Measurements from ENCODE around the gene ADAMTS15.

The ADAMTS15 gene

DNA sequence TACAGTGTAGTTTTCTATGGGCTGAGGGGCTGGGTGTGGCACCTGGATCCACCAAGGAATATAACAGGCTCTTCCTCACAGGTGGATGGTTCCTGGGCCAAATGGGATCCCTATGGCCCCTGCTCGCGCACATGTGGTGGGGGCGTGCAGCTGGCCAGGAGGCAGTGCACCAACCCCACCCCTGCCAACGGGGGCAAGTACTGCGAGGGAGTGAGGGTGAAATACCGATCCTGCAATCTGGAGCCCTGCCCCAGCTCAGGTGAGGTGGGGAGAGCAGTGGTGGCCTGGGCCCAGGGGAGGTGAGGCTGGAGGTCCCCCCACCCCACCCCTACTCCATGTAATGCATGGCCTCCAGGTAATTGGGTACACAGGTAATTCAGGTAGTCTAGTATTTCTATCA is 20.7 kb downstream of the ADAMTS15 start (continued):
- TF ChIP-seq ZNF776 (tag by site-specific recombination; IDR thresholded peaks at IDR 0.05; ENCODE audit: borderline replicate concordance), result no peak
- TF ChIP-seq, protein P1, sequence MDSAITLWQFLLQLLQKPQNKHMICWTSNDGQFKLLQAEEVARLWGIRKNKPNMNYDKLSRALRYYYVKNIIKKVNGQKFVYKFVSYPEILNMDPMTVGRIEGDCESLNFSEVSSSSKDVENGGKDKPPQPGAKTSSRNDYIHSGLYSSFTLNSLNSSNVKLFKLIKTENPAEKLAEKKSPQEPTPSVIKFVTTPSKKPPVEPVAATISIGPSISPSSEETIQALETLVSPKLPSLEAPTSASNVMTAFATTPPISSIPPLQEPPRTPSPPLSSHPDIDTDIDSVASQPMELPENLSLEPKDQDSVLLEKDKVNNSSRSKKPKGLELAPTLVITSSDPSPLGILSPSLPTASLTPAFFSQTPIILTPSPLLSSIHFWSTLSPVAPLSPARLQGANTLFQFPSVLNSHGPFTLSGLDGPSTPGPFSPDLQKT (IDR thresholded peaks at IDR 0.05; ENCODE audit: borderline replicate concordance, low read depth, low read length), result no peak
- TF ChIP-seq ZNF266 (tag by site-specific recombination; IDR thresholded peaks at IDR 0.05; ENCODE audit: low read depth), result no peak
- TF ChIP-seq, protein P2, sequence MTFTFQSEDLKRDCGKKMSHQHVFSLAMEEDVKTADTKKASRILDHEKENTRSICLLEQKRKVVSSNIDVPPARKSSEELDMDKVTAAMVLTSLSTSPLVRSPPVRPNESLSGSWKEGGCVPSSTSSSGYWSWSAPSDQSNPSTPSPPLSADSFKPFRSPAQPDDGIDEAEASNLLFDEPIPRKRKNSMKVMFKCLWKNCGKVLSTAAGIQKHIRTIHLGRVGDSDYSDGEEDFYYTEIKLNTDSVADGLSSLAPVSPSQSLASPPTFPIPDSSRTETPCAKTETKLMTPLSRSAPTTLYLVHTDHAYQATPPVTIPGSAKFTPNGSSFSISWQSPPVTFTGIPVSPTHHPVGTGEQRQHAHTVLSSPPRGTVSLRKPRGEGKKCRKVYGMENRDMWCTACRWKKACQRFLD (tag by site-specific recombination; IDR thresholded peaks at IDR 0.05), result no peak
- no peak for TF ChIP-seq ZBTB17 (tag by site-specific recombination; IDR thresholded peaks at IDR 0.05)
- no peak for TF ChIP-seq ZFP69B (tag by site-specific recombination; IDR thresholded peaks at IDR 0.05)
- no peak for TF ChIP-seq ZNF658 (tag by site-specific recombination; IDR thresholded peaks at IDR 0.05)
- no peak for TF ChIP-seq ZNF223 (tag by site-specific recombination; IDR thresholded peaks at IDR 0.05)

GRCh38 chr11:130470832-130471706 is 22.6 kb downstream of the ADAMTS15 start:
- peaks cover 0 to 16% of the 10 kb centered on the region in 2 experiments; a peak in 1 of 3 replicates for H3K36me3 ChIP-seq (ENCODE audit: control insufficient read depth in 2 of 2, insufficient read depth in 1 of 2, low read length in 2 of 2)
- POLR2A ChIA-PET, result interaction anchor here (1.1 kb wide), 1 partner anchor 22 kb away, joined by 3 read pairs; the partner anchor contains the start of gene ADAMTS15
- CTCF ChIA-PET, result no interaction called here
- no peaks in the 10 kb centered on the region for H3K4me1 ChIP-seq (ENCODE audit: control insufficient read depth, insufficient read depth, low read length)
- H3K9me3 ChIP-seq (ENCODE audit: control insufficient read depth, insufficient read depth, low read depth, low read length), result no peaks in the 10 kb centered on the region
- no peak overlapping the region for H3K4me3 ChIP-seq (ENCODE audit: low read depth, low read length)
- H3K27ac ChIP-seq (ENCODE audit: extremely low read depth, low read depth, low read length), result no peak overlapping the region
- TF ChIP-seq ZNF623 (tag by site-specific recombination; IDR thresholded peaks at IDR 0.05) (no peak), ZNF184 (tag by site-specific recombination; IDR thresholded peaks at IDR 0.05) (no peak), HOXD13 (CRISPR knock-in tag; IDR thresholded peaks at IDR 0.05; ENCODE audit: borderline replicate concordance) (no peak), TSHZ1 (tag by site-specific recombination; IDR thresholded peaks at IDR 0.05; ENCODE audit: borderline replicate concordance) (no peak), MYNN (tag by site-specific recombination; IDR thresholded peaks at IDR 0.05; ENCODE audit: borderline replicate concordance) (no peak), KLF8 (tag by site-specific recombination; IDR thresholded peaks at IDR 0.05) (no peak), REST (tag by site-specific recombination; IDR thresholded peaks at IDR 0.05) (no peak), FEZF1 (tag by site-specific recombination; IDR thresholded peaks at IDR 0.05) (no peak), YY1 (tag by site-specific recombination; IDR thresholded peaks at IDR 0.05) (no peak), ZFP69B (tag by site-specific recombination; IDR thresholded peaks at IDR 0.05) (no peak), ZNF169 (tag by site-specific recombination; IDR thresholded peaks at IDR 0.05) (no peak), ZNF132 (tag by site-specific recombination; IDR thresholded peaks at IDR 0.05; ENCODE audit: borderline replicate concordance) (no peak), ZNF121 (tag by site-specific recombination; IDR thresholded peaks at IDR 0.05) (no peak), ZNF776 (tag by site-specific recombination; IDR thresholded peaks at IDR 0.05; ENCODE audit: borderline replicate concordance) (no peak), ZNF138 (tag by site-specific recombination; IDR thresholded peaks at IDR 0.05; ENCODE audit: borderline replicate concordance) (no peak)
- TF ChIP-seq, protein P3, sequence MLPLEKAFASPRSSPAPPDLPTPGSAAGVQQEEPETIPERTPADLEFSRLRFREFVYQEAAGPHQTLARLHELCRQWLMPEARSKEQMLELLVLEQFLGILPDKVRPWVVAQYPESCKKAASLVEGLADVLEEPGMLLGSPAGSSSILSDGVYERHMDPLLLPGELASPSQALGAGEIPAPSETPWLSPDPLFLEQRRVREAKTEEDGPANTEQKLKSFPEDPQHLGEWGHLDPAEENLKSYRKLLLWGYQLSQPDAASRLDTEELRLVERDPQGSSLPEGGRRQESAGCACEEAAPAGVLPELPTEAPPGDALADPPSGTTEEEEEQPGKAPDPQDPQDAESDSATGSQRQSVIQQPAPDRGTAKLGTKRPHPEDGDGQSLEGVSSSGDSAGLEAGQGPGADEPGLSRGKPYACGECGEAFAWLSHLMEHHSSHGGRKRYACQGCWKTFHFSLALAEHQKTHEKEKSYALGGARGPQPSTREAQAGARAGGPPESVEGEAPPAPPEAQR (tag by site-specific recombination; IDR thresholded peaks at IDR 0.05), result no peak
- TF ChIP-seq, protein P4, sequence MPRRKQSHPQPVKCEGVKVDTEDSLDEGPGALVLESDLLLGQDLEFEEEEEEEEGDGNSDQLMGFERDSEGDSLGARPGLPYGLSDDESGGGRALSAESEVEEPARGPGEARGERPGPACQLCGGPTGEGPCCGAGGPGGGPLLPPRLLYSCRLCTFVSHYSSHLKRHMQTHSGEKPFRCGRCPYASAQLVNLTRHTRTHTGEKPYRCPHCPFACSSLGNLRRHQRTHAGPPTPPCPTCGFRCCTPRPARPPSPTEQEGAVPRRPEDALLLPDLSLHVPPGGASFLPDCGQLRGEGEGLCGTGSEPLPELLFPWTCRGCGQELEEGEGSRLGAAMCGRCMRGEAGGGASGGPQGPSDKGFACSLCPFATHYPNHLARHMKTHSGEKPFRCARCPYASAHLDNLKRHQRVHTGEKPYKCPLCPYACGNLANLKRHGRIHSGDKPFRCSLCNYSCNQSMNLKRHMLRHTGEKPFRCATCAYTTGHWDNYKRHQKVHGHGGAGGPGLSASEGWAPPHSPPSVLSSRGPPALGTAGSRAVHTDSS (tag by site-specific recombination; IDR thresholded peaks at IDR 0.05), result no peak

All from HEK293 (cell line).